Ovary (tissue), 9 donors: ENCODE data around the gene GRK5. TPM values are rescaled to one million over a fixed set of nuclear protein-coding genes. Genes with fewer than 3 reads are reported as not detected.
A peak's percentile ranks its signal among the peaks of the same experiment; 100 is the strongest.

Experiments
- DNase-seq, 5 donors: peaks; one replicate each; pipeline ENCODE4 v3.0.0-alpha.2; 2019 to 2020
- H3K27ac ChIP-seq, 2 donors: fragments of 200-600 bp; one replicate each; pipeline versions ENCODE4 v1.5.1 to v1.8.0; 2019 to 2022
- H3K27me3 ChIP-seq: fragments of 200-600 bp; one replicate; pipeline ENCODE4 v1.8.0; 2022
- H3K36me3 ChIP-seq: fragments of 200-600 bp; sonication (generic); one replicate; pipeline ENCODE4 v1.5.1; 2019
- H3K4me1 ChIP-seq: one replicate; pipeline ENCODE4 v1.8.1; 2013; ENCODE audit warnings: mild to moderate bottlenecking, moderate library complexity; ENCODE audit not compliant: insufficient read depth
- H3K4me3 ChIP-seq: fragments of 200-600 bp; sonication (generic); one replicate; pipeline ENCODE4 v1.5.1; 2017
- H3K9me3 ChIP-seq, 2 donors: fragments of 200-600 bp in 1 of 2; sonication (generic) in 1 of 2; one replicate each; pipeline versions ENCODE4 v1.5.1 to v1.8.1; 2013 to 2019; ENCODE audit warnings: mild to moderate bottlenecking in 1 of 2, moderate library complexity in 1 of 2
- CTCF ChIP-seq, 3 donors: fragments of 450-650 bp in 2 of 3; fragments of 200-600 bp in 1 of 3; IDR thresholded peaks; one replicate each; pipeline versions ENCODE4 v1.5.1 to v1.8.0; 2016 to 2022; ENCODE audit warnings: antibody characterized with exemption in 3 of 3, mild to moderate bottlenecking in 1 of 3
- EP300 ChIP-seq: sonication (generic); formaldehyde crosslinking; IDR thresholded peaks from one replicate; pipeline ENCODE4 v1.6.1; 2017; ENCODE audit warnings: antibody characterized with exemption
- POLR2A ChIP-seq: fragments of 450-650 bp; IDR thresholded peaks from one replicate; pipeline ENCODE4 v1.6.1; 2017; ENCODE audit warnings: antibody characterized with exemption, mild to moderate bottlenecking, moderate library complexity
- WGBS, 3 donors: extraction: QIAGEN DNeasy Blood & Tissue Kit in 1 of 3; methylation state at CpG; one replicate each; pipeline versions ENCODE4 v1.1.5 to v1.1.7; 2013 to 2017; 5-methylcytosine and 5-hydroxymethylcytosine counted together
- intact Hi-C, 4 donors: fragments of 100-400 bp; cut with DNase I; formaldehyde crosslinking; loops; one replicate each; pipeline versions ENCODE4 v1.11.0 to v1.15.1; 2022 to 2023
- polyA plus RNA-seq, 2 donors: library from polyadenylated mRNA; stranded (reverse); fragments of 200-250 nt in 1 of 2; fragments of 350-450 nt in 1 of 2; fragmentation: Illumina TruSeq in 1 of 2; extraction: RNeasy Lipid Tissue Mini Kit (QIAGEN cat#74804) in 1 of 2; gene quantifications; one replicate each; pipeline ENCODE4 v1.2.3, GENCODE V29; 2013 to 2014
- total RNA-seq, 7 donors: library from RNA; depleted of rRNA in 2 of 7; stranded (reverse); fragments of >200 nt in 2 of 7; fragmentation: NEBNext Ultra II Directional in 3 of 7; extraction: Animal tissue kit (Norgen Biotek cat#: 25700) in 3 of 7; gene quantifications; one replicate each; pipeline versions ENCODE4 v1.1.0 to v1.2.4, GENCODE V29; 2016 to 2023
- donor health status: DM: no; HTN: no; CAD: no; lungs with moderate emphysema.
- donor health status: DM: no; HTN: no; CAD: no.
- donor health status: Bipolar disorder and iron deficiency.
- donor health status: DM: yes; HTN: yes; CAD: no.
- donor health status: DM: no; HTN: no; CAD: no.
- donor health status: DM: yes; HTN: yes; CAD: no.

Gene GRK5
- total and polyA plus RNA-seq, 9 donors = 10.0 to 115 (median 38.2) TPM

- intact Hi-C loops = loop anchor here in 2 of 4 donors (10.0 kb wide), 1 partner anchor 157 kb away; the partner anchor contains the start of gene GRK5 (in 2 of the 2)
- no peak overlapping the region for H3K4me3 ChIP-seq
- H3K4me1 ChIP-seq = peaks cover 16% of the 10 kb centered on the region
- peak in 1 of 5 donors; percentile 66 for DNase-seq
- TF ChIP-seq CTCF (IDR thresholded peaks at IDR 0.05) = no peak
- TF ChIP-seq EP300 = peak; percentile 21
- no peak for TF ChIP-seq POLR2A
- 42 to 58% (median 52%) methylated on average over 3 of the region's 3 CpGs for WGBS, 3 donors
- H3K9me3 ChIP-seq = no peaks in the 10 kb centered on the region
- H3K27ac ChIP-seq = peak overlapping the region in 1 of 2 donors; percentile 34
- no peaks in the 10 kb centered on the region for H3K36me3 ChIP-seq
- no peaks in the 10 kb centered on the region for H3K27me3 ChIP-seq
These were observed 154.8 kb downstream of the GRK5 start for GRCh38 chr10:119362122-119362521.

GRCh38 chr10:119364645-119365600, 157.6 kb downstream of the GRK5 start:
- Histone ChIP-seq H3K36me3 (no peaks in the 10 kb centered on the region), H3K27me3 (no peaks in the 10 kb centered on the region), H3K27ac (no peak overlapping the region), H3K9me3 (no peaks in the 10 kb centered on the region), H3K4me1 (peaks cover 31% of the 10 kb centered on the region), H3K4me3 (no peak overlapping the region)
- WGBS, 3 donors = 30 to 36% (median 33%) methylated on average over 11 of the region's 11 CpGs
- DNase-seq = no peak
- TF ChIP-seq EP300 = no peak
- TF ChIP-seq CTCF (IDR thresholded peaks at IDR 0.05) = no peak
- TF ChIP-seq POLR2A = no peak
- intact Hi-C loops = loop anchor here in 2 of 4 donors (10.0 kb wide), 1 partner anchor 160 kb away; the partner anchor contains the start of gene GRK5 (in 2 of the 2)

- Histone ChIP-seq H3K4me3 (no peak overlapping the region), H3K36me3 (no peaks in the 10 kb centered on the region), H3K9me3 (no peaks in the 10 kb centered on the region), H3K27ac (no peak overlapping the region), H3K27me3 (no peaks in the 10 kb centered on the region), H3K4me1 (peaks cover 36% of the 10 kb centered on the region)
- WGBS, 3 donors = 55 to 68% (median 65%) methylated on average over 12 of the region's 12 CpGs
- TF ChIP-seq CTCF (IDR thresholded peaks at IDR 0.05) (no peak), EP300 (no peak), POLR2A (no peak)
- intact Hi-C loops = loop anchor here in 2 of 4 donors (2.0 to 10.0 kb wide), 2 partner anchors 45 to 161 kb away; partner anchors contain the start of gene GRK5 (in 2 of the 2)
- DNase-seq = no peak
These were observed 158.6 kb downstream of the GRK5 start for GRCh38 chr10:119365773-119366599.

GRCh38 chr10:119367841-119368549, 160.6 kb downstream of the GRK5 start:
- H3K27ac ChIP-seq = peak overlapping the region in 1 of 2 donors; percentile 76

More at GRCh38 chr10:119367841-119368549, 160.6 kb downstream of the GRK5 start:
- no peaks in the 10 kb centered on the region for H3K36me3 ChIP-seq
- WGBS, 3 donors = 89 to 95% (median 91%) methylated on average over 21 of the region's 21 CpGs
- no peak for DNase-seq
- TF ChIP-seq CTCF (IDR thresholded peaks at IDR 0.05) (no peak), POLR2A (no peak), EP300 (no peak)
- no peak overlapping the region for H3K4me3 ChIP-seq
- no peaks in the 10 kb centered on the region for H3K9me3 ChIP-seq
- intact Hi-C loops = loop anchor here in 2 of 4 donors (2.0 to 10.0 kb wide), 2 partner anchors 43 to 163 kb away; partner anchors contain the start of gene GRK5 (in 2 of the 2)
- no peaks in the 10 kb centered on the region for H3K27me3 ChIP-seq
- H3K4me1 ChIP-seq = peaks cover 41% of the 10 kb centered on the region
